Pancreas (tissue), 10 donors: Measurements from ENCODE around the gene EIF4EBP2. TPM values are rescaled to one million over a fixed set of nuclear protein-coding genes. Genes with fewer than 3 reads are reported as not detected.

Source experiments
- ATAC-seq, 4 donors: fragments of 200-7000 bp; cut with Tn5 transposase; one replicate each; pipeline versions ENCODE4 v1.8.0 to v1.9.1; 2020; ENCODE audit warnings: mild to moderate bottlenecking in 4 of 4, moderate library complexity in 4 of 4
- DNase-seq, 6 donors: peaks; one replicate each; pipeline ENCODE4 v3.0.0-alpha.2; 2020
- FAIRE-seq: peaks from 2 replicates; lab custom pipeline; 2012; peaks lifted over from hg19 to GRCh38; lab: Jason Lieb, UNC
- H3K27ac ChIP-seq, 4 donors: fragments of 200-600 bp; sonication (generic); 1 replicate in 3 of 4; 2 replicates in 1 of 4; pipeline versions ENCODE4 v1.5.0 to v1.8.0; 2020
- H3K27me3 ChIP-seq, 4 donors: fragments of 200-600 bp; one replicate each; pipeline ENCODE4 v1.8.0; 2021
- H3K36me3 ChIP-seq, 3 donors: fragments of 200-600 bp; sonication (generic) in 1 of 3; one replicate each; pipeline versions ENCODE4 v1.5.0 to v1.8.0; 2020 to 2021
- H3K4me1 ChIP-seq, 3 donors: fragments of 200-600 bp; one replicate each; pipeline ENCODE4 v1.8.0; 2021
- H3K4me3 ChIP-seq, 4 donors: fragments of 200-600 bp; sonication (generic) in 2 of 4; one replicate each; pipeline versions ENCODE4 v1.5.0 to v1.8.0; 2020 to 2021
- H3K9me3 ChIP-seq, 4 donors: fragments of 200-600 bp; one replicate each; pipeline ENCODE4 v1.8.0; 2021
- WGBS, 2 donors: extraction: QIAGEN DNeasy Blood & Tissue Kit; methylation state at CpG; one replicate each; pipeline ENCODE4 v1.1.7; 2013; 5-methylcytosine and 5-hydroxymethylcytosine counted together
- intact Hi-C, 3 donors: fragments of 100-400 bp; cut with DNase I; formaldehyde crosslinking; loops; one replicate each; pipeline versions ENCODE4 v1.11.1 to v1.14.2; 2022
- polyA plus RNA-seq, 2 donors: library from polyadenylated mRNA; stranded (reverse); fragments of 200-250 nt; gene quantifications; one replicate each; pipeline ENCODE4 v1.2.3, GENCODE V29; 2013
- total RNA-seq, 6 donors: library from RNA; stranded (reverse); fragmentation: NEBNext Ultra II Directional in 4 of 6; extraction: Animal tissue kit (Norgen Biotek cat#: 25700) in 4 of 6; gene quantifications; one replicate each; pipeline versions ENCODE4 v1.2.1 to v1.2.4, GENCODE V29; 2021 to 2023
- TF ChIP-seq, protein P1 (sequence below), 4 donors: fragments of 200-600 bp; sonication (generic) in 3 of 4; IDR thresholded peaks; one replicate each; pipeline versions ENCODE4 v1.5.0 to v1.8.0; 2021; ENCODE audit warnings: antibody characterized with exemption in 4 of 4
- donor health status: healthy with polysubstance abuse.
- donor health status: DM: no; HTN: no; CAD: no; lungs with moderate emphysema.
- donor health status: DM: no; HTN: no; CAD: no.
- donor health status: control.
- donor health status: control.
- donor health status: Bipolar disorder and iron deficiency.
- donor health status: DM: yes; HTN: yes; CAD: no.
- donor health status: DM: no; HTN: no; CAD: no.
- donor health status: DM: no; HTN: no; CAD: no.
- donor health status: DM: yes; HTN: yes; CAD: no.

The EIF4EBP2 gene
- total and polyA plus RNA-seq, 8 donors, result 12.5 to 43.5 (median 30.7) TPM

DNA sequence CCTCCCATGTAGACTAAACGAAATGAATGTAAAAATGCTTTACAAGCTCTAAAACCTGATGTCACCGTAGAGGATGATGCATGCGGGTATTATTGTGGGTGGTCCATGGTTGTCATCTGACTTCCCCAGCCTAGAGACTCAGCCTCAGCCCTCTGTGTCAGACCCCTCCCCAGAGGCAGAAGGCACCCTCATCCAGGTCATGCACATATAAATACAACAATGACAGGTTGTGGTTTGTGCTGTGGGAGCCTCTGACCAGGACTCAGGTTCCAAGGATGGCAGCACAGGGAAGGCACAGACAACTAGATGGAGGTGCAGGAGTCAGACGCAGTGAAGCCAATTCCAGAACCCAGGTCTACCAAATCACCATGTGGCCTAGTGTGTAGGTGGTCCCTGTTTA lies 40.8 kb downstream of the EIF4EBP2 start:
- WGBS, 2 donors, result 82 to 85% methylated on average over 4 of the region's 4 CpGs
- DNase-seq, result no peak
- H3K36me3 ChIP-seq, result no peaks in the 10 kb centered on the region
- H3K27me3 ChIP-seq, result peaks cover 0 to 7% (median 3%) of the 10 kb centered on the region in 4 donors
- no peak for FAIRE-seq
- no peak for ATAC-seq
- H3K9me3 ChIP-seq, result no peaks in the 10 kb centered on the region
- TF ChIP-seq, protein P1, sequence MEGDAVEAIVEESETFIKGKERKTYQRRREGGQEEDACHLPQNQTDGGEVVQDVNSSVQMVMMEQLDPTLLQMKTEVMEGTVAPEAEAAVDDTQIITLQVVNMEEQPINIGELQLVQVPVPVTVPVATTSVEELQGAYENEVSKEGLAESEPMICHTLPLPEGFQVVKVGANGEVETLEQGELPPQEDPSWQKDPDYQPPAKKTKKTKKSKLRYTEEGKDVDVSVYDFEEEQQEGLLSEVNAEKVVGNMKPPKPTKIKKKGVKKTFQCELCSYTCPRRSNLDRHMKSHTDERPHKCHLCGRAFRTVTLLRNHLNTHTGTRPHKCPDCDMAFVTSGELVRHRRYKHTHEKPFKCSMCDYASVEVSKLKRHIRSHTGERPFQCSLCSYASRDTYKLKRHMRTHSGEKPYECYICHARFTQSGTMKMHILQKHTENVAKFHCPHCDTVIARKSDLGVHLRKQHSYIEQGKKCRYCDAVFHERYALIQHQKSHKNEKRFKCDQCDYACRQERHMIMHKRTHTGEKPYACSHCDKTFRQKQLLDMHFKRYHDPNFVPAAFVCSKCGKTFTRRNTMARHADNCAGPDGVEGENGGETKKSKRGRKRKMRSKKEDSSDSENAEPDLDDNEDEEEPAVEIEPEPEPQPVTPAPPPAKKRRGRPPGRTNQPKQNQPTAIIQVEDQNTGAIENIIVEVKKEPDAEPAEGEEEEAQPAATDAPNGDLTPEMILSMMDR (IDR thresholded peaks at IDR 0.05), result no peak
- intact Hi-C loops, result no loop called here
- peaks cover 0 to 9% (median 5%) of the 10 kb centered on the region in 3 donors for H3K4me1 ChIP-seq
- H3K27ac ChIP-seq, result no peak overlapping the region
- H3K4me3 ChIP-seq, result no peak overlapping the region

DNA sequence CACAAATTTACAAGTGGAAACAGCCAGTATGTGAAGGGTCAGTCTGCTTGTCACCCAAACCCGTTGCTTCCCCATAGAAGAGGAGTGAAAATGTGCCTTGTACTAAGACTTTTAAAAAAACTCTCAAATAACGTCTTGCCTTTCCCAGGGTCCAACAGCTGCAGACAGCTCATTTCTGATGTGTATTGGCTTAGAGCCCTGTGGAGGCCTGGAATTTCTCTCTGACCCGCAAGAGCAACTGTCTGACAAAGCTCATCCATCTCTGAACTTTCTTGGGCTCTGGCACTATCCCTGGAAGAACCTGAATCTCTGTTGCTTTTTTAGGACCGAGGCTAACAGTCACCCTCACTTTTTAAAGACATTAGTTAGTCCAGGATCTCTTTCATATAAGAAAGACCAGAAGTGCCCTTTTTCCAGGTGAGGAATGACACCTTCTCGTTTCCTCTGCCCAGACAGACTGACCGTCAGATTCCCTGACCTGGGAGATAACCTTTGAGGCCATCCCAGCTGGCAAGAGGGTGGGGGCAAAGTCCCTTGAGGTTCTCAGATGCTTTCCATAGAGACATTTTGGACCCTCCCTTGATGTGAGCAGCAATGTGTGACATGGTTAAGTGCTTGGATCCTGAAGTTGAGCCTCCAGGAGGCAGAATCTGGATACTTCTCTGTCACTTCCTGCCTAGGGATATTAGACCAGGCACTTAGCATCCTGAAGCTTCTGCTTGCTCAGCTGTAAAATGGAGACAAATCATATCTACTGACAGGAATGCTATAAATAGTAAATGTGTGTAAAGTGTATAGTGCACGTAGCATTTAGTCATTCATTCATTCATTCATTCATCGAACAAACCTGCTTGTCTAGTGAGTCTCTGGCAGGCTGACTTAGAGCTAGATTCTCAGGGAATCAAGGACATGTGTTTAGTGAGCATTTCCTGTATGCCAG lies 42.0 kb downstream of the EIF4EBP2 start:
- DNase-seq (no peak), FAIRE-seq (no peak), ATAC-seq (no peak)
- Histone ChIP-seq H3K27ac (no peak overlapping the region), H3K4me1 (peaks cover 0 to 5% (median 0%) of the 10 kb centered on the region in 3 donors), H3K27me3 (peaks cover 0 to 7% (median 3%) of the 10 kb centered on the region in 4 donors), H3K4me3 (no peak overlapping the region), H3K9me3 (no peaks in the 10 kb centered on the region), H3K36me3 (no peaks in the 10 kb centered on the region)
- WGBS, 2 donors, result 44 to 47% methylated on average over 8 of the region's 8 CpGs
- TF ChIP-seq, protein P1 (IDR thresholded peaks at IDR 0.05), result no peak
- intact Hi-C loops, result no loop called here

DNA sequence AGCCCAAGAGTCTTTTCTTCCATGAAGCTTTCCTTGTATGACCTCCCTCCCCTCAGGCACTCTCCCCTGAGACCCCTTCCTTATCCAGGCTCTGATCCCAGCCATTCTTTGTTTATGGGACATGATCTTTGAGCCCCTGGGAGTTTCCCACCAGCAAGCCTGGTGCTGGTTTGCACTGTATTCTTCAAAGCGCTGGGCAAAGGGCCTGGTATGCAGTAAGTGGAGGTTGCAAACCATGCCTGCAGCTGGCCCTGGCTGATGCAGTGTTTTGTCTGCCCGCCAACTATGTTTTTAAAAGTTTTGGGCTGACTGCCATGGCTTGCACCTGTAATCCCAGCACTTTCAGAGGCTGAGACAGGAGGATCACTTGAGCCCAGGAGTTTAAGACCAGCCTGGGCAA lies 44.3 kb downstream of the EIF4EBP2 start:
- no peaks in the 10 kb centered on the region for H3K27me3 ChIP-seq
- ATAC-seq (no peak), FAIRE-seq (no peak), DNase-seq (no peak)
- intact Hi-C loops, result no loop called here
- TF ChIP-seq, protein P1 (IDR thresholded peaks at IDR 0.05), result no peak
- no peak overlapping the region for H3K27ac ChIP-seq
- 75 to 76% methylated on average over 2 of the region's 2 CpGs for WGBS, 2 donors
- H3K9me3 ChIP-seq, result no peaks in the 10 kb centered on the region
- H3K36me3 ChIP-seq, result no peaks in the 10 kb centered on the region
- H3K4me1 ChIP-seq, result no peaks in the 10 kb centered on the region
- H3K4me3 ChIP-seq, result no peak overlapping the region

DNA sequence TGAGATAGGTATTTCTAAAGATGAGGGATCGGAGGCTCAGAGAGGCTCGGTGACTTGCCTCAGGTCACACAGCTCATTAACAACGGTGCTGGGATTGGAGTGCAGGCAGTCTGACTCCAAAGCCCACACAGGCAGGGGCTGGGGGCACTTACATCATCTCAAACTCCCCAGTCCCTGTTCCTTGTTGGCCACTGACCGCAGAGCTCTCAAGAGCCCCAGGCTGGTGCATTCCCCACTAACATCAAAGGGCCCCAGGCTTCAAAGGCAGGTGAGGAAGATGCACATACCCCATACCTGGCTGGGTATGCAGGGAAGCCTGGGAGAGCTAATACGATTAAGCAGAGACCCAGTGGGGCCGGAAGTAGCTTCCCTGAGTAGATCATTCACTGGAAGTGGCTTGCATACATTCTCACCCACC lies 51.3 kb downstream of the EIF4EBP2 start:
- Histone ChIP-seq H3K36me3 (no peaks in the 10 kb centered on the region), H3K4me3 (no peak overlapping the region), H3K9me3 (no peaks in the 10 kb centered on the region), H3K27ac (no peak overlapping the region), H3K4me1 (peaks cover 0 to 4% (median 3%) of the 10 kb centered on the region in 3 donors), H3K27me3 (no peaks in the 10 kb centered on the region)
- TF ChIP-seq, protein P1 (IDR thresholded peaks at IDR 0.05), result no peak
- FAIRE-seq (no peak), ATAC-seq (no peak), DNase-seq (no peak)
- WGBS, 2 donors, result 64 to 73% methylated on average over 6 of the region's 6 CpGs
- intact Hi-C loops, result loop anchor here in 1 of 3 donors (10.0 kb wide), 1 partner anchor 300 kb away; no protein-coding TSS in a partner anchor
